ENCODE results near the gene DOCK8. TPM values are rescaled to one million over a fixed set of nuclear protein-coding genes. Genes with fewer than 3 reads are reported as not detected.

Gene DOCK8
- total RNA-seq, 2 donors from 2014 or later: 18.7 to 19.3 TPM

DNA sequence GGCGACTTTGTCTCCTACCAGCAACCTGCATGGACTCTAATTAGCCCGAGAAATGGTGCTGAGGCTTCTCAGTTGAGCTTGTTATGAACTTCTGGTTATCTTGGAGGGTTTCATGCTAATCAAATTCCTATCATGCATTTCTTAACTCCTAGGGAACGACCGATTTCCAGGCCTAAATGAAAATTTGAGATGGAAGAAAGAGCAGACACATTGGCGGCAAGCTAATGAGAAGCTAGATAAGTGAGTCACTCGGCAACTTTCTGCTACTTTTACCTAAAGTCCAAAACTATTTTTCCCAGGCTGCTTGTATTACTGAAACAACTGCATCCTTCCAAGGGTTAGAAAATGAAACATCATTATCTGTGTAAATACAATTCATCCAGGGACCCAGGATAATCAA, 207.2 kb downstream of the DOCK8 start:
- Histone ChIP-seq H3K9me3 (no peaks in the 10 kb centered on the region), H3K27me3 (replicated peaks; ENCODE audit: insufficient read depth) (no peaks in the 10 kb centered on the region), H3K36me3 (no peaks in the 10 kb centered on the region), H3K4me1 (ENCODE audit: control insufficient read depth in 1 of 2, low read depth in 2 of 2) (no peaks in the 10 kb centered on the region), H3K27ac (no peak overlapping the region), H3K4me3 (no peak overlapping the region)
- ATAC-seq (ENCODE audit: insufficient number of reproducible peaks, low FRiP score, low read depth): no peak
- TF ChIP-seq, protein P1, sequence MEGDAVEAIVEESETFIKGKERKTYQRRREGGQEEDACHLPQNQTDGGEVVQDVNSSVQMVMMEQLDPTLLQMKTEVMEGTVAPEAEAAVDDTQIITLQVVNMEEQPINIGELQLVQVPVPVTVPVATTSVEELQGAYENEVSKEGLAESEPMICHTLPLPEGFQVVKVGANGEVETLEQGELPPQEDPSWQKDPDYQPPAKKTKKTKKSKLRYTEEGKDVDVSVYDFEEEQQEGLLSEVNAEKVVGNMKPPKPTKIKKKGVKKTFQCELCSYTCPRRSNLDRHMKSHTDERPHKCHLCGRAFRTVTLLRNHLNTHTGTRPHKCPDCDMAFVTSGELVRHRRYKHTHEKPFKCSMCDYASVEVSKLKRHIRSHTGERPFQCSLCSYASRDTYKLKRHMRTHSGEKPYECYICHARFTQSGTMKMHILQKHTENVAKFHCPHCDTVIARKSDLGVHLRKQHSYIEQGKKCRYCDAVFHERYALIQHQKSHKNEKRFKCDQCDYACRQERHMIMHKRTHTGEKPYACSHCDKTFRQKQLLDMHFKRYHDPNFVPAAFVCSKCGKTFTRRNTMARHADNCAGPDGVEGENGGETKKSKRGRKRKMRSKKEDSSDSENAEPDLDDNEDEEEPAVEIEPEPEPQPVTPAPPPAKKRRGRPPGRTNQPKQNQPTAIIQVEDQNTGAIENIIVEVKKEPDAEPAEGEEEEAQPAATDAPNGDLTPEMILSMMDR (IDR thresholded peaks at IDR 0.05): no peak
- DNase-seq (ENCODE audit: low spot score): no peak

DNA sequence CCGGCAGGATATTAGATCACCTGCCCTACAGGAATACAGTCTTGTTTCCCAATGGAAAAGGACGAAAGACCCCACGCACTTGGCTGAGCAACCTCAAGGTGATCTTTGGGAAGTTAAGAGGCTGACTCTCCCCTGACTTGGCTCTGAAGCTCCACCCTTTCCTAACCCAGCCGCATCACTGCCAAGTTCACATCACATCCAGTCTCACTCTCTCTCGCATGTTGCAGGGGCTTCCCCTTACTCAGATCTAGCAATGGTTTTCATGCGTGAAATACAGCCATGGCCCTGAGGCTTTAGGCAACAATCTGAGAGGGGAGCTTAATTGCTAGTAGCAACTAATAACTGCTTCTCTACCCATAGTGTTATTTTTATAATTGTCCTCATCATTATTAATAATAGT, 211.6 kb downstream of the DOCK8 start:
- Histone ChIP-seq H3K36me3 (no peaks in the 10 kb centered on the region), H3K27ac (no peak overlapping the region), H3K4me3 (no peak overlapping the region), H3K9me3 (no peaks in the 10 kb centered on the region), H3K27me3 (replicated peaks; ENCODE audit: insufficient read depth) (no peaks in the 10 kb centered on the region), H3K4me1 (ENCODE audit: control insufficient read depth in 1 of 2, low read depth in 2 of 2) (no peaks in the 10 kb centered on the region)
- TF ChIP-seq, protein P1 (IDR thresholded peaks at IDR 0.05): no peak
- DNase-seq (ENCODE audit: low spot score) (no peak), ATAC-seq (ENCODE audit: insufficient number of reproducible peaks, low FRiP score, low read depth) (no peak)

DNA sequence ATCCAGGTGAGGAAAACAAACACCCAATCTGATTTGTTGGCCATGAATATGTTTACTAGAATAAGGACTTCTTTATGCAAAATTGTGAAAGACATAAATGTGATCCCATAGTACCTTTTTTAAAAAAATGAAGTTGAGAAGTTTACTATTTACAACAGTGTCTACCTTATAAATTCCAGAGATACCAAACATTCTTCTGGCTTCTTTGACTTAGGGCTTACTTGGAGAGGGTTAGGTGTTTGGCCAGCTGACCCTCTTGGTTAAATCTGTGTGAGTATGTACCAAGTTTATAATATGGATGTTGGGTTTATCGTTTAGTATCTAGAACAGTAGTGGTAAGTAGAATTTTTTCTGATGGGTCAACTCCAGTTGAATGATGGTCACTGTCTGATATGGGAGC, 212.3 kb downstream of the DOCK8 start:
- no peak for DNase-seq (ENCODE audit: low spot score)

DNA sequence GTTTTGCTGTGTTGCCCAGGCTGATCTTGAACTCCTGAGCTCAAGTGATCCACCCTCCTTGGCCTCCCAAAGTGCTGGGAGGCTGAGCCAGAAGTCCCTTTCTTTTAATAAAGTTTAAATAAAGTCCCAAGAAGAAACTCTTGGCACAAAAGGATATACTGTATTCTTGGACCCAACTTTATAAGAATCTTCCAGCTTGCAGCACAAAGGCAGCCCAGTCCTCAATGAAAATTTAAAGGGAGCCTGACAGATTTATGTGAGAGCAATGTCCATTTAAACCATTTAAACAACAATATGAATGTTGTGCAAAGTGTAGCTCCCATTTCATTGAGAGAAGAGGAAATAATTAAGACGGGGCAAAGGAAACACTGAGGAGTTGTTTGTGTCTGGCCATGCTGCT, 217.0 kb downstream of the DOCK8 start:
- H3K36me3 ChIP-seq: no peaks in the 10 kb centered on the region
- no peaks in the 10 kb centered on the region for H3K4me1 ChIP-seq (ENCODE audit: control insufficient read depth in 1 of 2, low read depth in 2 of 2)
- H3K4me3 ChIP-seq: no peak overlapping the region
- DNase-seq (ENCODE audit: low spot score): no peak
- H3K27ac ChIP-seq: no peak overlapping the region
- H3K9me3 ChIP-seq: no peaks in the 10 kb centered on the region
- H3K27me3 ChIP-seq (replicated peaks; ENCODE audit: insufficient read depth): no peaks in the 10 kb centered on the region
- TF ChIP-seq, protein P1 (IDR thresholded peaks at IDR 0.05): no peak
- ATAC-seq (ENCODE audit: insufficient number of reproducible peaks, low FRiP score, low read depth): no peak

More for the DNA sequence above, 212.3 kb downstream of the DOCK8 start:
- ATAC-seq (ENCODE audit: insufficient number of reproducible peaks, low FRiP score, low read depth): no peak
- no peaks in the 10 kb centered on the region for H3K9me3 ChIP-seq
- no peaks in the 10 kb centered on the region for H3K27me3 ChIP-seq (replicated peaks; ENCODE audit: insufficient read depth)
- H3K36me3 ChIP-seq: no peaks in the 10 kb centered on the region
- no peaks in the 10 kb centered on the region for H3K4me1 ChIP-seq (ENCODE audit: control insufficient read depth in 1 of 2, low read depth in 2 of 2)
- H3K27ac ChIP-seq: no peak overlapping the region
- no peak overlapping the region for H3K4me3 ChIP-seq
- TF ChIP-seq, protein P1 (IDR thresholded peaks at IDR 0.05): no peak

DNA sequence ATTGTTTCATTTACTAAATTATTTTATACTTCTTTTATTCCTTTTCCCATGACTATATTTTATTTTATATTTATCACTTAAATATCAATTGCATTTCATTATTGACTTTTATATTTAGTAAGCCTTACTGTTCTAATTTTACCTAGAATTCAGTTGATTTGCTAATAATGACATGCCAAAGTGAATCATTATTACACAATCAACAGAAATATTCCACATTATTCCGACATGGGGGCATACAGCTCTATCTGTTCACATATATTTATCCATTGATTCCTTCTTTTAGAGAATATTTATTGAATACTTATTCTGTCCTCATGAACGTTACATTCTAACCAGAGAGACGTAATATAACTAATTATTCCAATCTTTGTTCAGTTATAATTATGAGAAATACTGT, 221.8 kb downstream of the DOCK8 start:
- Histone ChIP-seq H3K4me3 (no peak overlapping the region), H3K36me3 (no peaks in the 10 kb centered on the region), H3K27me3 (replicated peaks; ENCODE audit: insufficient read depth) (no peaks in the 10 kb centered on the region), H3K9me3 (no peaks in the 10 kb centered on the region), H3K27ac (peak overlapping the region in 1 of 2 donors; percentile 36), H3K4me1 (ENCODE audit: control insufficient read depth in 1 of 2, low read depth in 2 of 2) (peaks cover 4 to 11% of the 10 kb centered on the region in 2 donors)
- DNase-seq (ENCODE audit: low spot score) (no peak), ATAC-seq (ENCODE audit: insufficient number of reproducible peaks, low FRiP score, low read depth) (no peak)
- TF ChIP-seq, protein P1 (IDR thresholded peaks at IDR 0.05): no peak
